Body of pancreas (tissue), 4 donors: Measurements from ENCODE around the gene SLC10A6.

Experiments used
- CTCF ChIP-seq, 7 experiments: fragments of 450-650 bp in 4 of 7; fragments of 200-600 bp in 3 of 7; sonication (generic) in 3 of 7; IDR thresholded peaks; one replicate each; pipeline ENCODE4 v1.5.1; 2016 to 2019; ENCODE audit warnings: antibody characterized with exemption in 7 of 7
- POLR2A ChIP-seq, 3 donors: fragments of 450-650 bp; IDR thresholded peaks; one replicate each; pipeline ENCODE4 v1.6.1; 2016; ENCODE audit warnings: antibody characterized with exemption in 3 of 3, mild to moderate bottlenecking in 2 of 3

- TF ChIP-seq CTCF (IDR thresholded peaks at IDR 0.05), result no peak
- no peak for TF ChIP-seq POLR2A (IDR thresholded peaks at IDR 0.05)
Measured at GRCh38 chr4:86841309-86841708, 7.9 kb downstream of the SLC10A6 start.
